ENCODE measurements around the gene INO80C.

DNA sequence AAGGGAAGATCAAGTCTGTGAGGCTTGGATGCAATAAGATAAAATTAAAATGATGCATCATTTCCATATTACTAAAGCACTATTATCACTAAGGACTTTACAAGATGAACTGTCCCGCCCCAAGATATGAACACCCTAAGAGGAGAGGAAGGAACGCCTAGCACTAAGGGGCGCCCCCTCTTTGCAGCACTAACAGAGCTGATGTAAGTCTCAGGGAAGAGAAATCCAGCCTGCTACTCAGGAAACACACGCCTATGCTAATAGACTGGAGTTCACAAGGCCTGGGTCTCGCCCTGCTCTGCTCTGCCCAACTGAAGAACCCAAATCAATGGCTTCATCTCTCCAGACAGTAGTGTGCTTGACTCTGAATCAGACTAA, 6.1 kb downstream of the INO80C start:
- no peak for TF ChIP-seq POLR2A (IDR thresholded peaks at IDR 0.05)
- TF ChIP-seq, protein P1, sequence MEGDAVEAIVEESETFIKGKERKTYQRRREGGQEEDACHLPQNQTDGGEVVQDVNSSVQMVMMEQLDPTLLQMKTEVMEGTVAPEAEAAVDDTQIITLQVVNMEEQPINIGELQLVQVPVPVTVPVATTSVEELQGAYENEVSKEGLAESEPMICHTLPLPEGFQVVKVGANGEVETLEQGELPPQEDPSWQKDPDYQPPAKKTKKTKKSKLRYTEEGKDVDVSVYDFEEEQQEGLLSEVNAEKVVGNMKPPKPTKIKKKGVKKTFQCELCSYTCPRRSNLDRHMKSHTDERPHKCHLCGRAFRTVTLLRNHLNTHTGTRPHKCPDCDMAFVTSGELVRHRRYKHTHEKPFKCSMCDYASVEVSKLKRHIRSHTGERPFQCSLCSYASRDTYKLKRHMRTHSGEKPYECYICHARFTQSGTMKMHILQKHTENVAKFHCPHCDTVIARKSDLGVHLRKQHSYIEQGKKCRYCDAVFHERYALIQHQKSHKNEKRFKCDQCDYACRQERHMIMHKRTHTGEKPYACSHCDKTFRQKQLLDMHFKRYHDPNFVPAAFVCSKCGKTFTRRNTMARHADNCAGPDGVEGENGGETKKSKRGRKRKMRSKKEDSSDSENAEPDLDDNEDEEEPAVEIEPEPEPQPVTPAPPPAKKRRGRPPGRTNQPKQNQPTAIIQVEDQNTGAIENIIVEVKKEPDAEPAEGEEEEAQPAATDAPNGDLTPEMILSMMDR (IDR thresholded peaks at IDR 0.05): no peak

All from lower leg skin (tissue), 3 donors.